Kidney (tissue), 14 donors: ENCODE measurements around the gene OR2H1. TPM values are rescaled to one million over a fixed set of nuclear protein-coding genes. Genes with fewer than 3 reads are reported as not detected.

ENCODE experiments used
- DNase-seq, 5 donors: peaks; one replicate each; pipeline ENCODE4 v3.0.0-alpha.2; 2013 to 2020
- FAIRE-seq: peaks from 2 replicates; lab custom pipeline; 2012; peaks lifted over from hg19 to GRCh38; lab: Jason Lieb, UNC
- H3K27ac ChIP-seq, 2 donors: one replicate each; pipeline ENCODE4 v1.7.0; 2013; ENCODE audit warnings: low read depth in 2 of 2, low read length in 2 of 2, inconsistent platforms in 1 of 2
- H3K27me3 ChIP-seq: one replicate; pipeline ENCODE4 v1.7.1; 2013; ENCODE audit warnings: low read length, inconsistent platforms; ENCODE audit not compliant: control insufficient read depth, insufficient read depth
- H3K36me3 ChIP-seq, 3 donors: one replicate each; pipeline versions ENCODE4 v1.7.0 to v1.7.1; 2013; ENCODE audit warnings: low read length in 3 of 3, control low read depth in 1 of 3, inconsistent platforms in 1 of 3; ENCODE audit not compliant: insufficient read depth in 3 of 3, control insufficient read depth in 2 of 3
- H3K4me1 ChIP-seq, 3 donors: one replicate each; pipeline versions ENCODE4 v1.7.0 to v1.7.1; 2013; ENCODE audit warnings: low read length in 3 of 3, inconsistent platforms in 1 of 3, low read depth in 1 of 3; ENCODE audit not compliant: control insufficient read depth in 2 of 3, insufficient read depth in 2 of 3
- H3K4me3 ChIP-seq, 3 donors: one replicate each; pipeline versions ENCODE4 v1.7.0 to v1.8.1; 2013; ENCODE audit warnings: low read length in 3 of 3, control low read depth in 1 of 3, inconsistent platforms in 1 of 3
- H3K9ac ChIP-seq, 3 donors: one replicate each; pipeline versions ENCODE4 v1.7.0 to v1.7.1; 2013; ENCODE audit warnings: low read length in 3 of 3, control low read depth in 1 of 3, inconsistent platforms in 1 of 3
- H3K9me3 ChIP-seq, 3 donors: one replicate each; pipeline versions ENCODE4 v1.7.0 to v1.7.1; 2013; ENCODE audit warnings: low read length in 3 of 3, control low read depth in 1 of 3, inconsistent platforms in 1 of 3; ENCODE audit not compliant: control insufficient read depth in 2 of 3, insufficient read depth in 1 of 3
- CTCF ChIP-seq: IDR thresholded peaks from 3 replicates; pipeline ENCODE4 v1.5.1; 2012; ENCODE audit warnings: mild to moderate bottlenecking, moderate library complexity, borderline replicate concordance; ENCODE audit not compliant: insufficient read depth; ENCODE audit errors: extremely low read depth
- intact Hi-C: fragments of 100-400 bp; cut with DNase I; formaldehyde crosslinking; loops from one replicate; pipeline ENCODE4 v1.11.1; 2022
- polyA plus RNA-seq: library from polyadenylated mRNA; stranded (reverse); fragments of 350-450 nt; fragmentation: Illumina TruSeq; extraction: RNeasy Lipid Tissue Mini Kit (QIAGEN cat#74804); gene quantifications from one replicate; pipeline ENCODE4 v1.2.3, GENCODE V29; 2014; ENCODE audit warnings: low read depth, low replicate concordance; ENCODE audit not compliant: insufficient read depth
- total RNA-seq: library from RNA; stranded (reverse); fragmentation: NEBNext Ultra II Directional; extraction: Animal tissue kit (Norgen Biotek cat#: 25700); gene quantifications from one replicate; pipeline ENCODE4 v1.2.1, GENCODE V29; 2021
- donor health status: control.
- donor health status: control.
- donor health status: control.
- donor health status: control.
- donor health status: control.
- donor health status: DM: yes; HTN: yes; CAD: no.
- donor health status: Normal renal cell carcinoma (clear cell type).

OR2H1 gene
- total and polyA plus RNA-seq, 2 donors from 2014 or later, result not detected

GRCh38 chr6:29495571-29495970 is 38.6 kb downstream of the OR2H1 start:
- Histone ChIP-seq H3K27ac (no peak overlapping the region), H3K4me1 (no peaks in the 10 kb centered on the region), H3K36me3 (no peaks in the 10 kb centered on the region), H3K27me3 (no peaks in the 10 kb centered on the region), H3K4me3 (no peak overlapping the region), H3K9me3 (no peaks in the 10 kb centered on the region), H3K9ac (no peak overlapping the region)
- FAIRE-seq (no peak), DNase-seq (no peak)
- intact Hi-C loops, result no loop called here
- TF ChIP-seq CTCF, result no peak

DNA sequence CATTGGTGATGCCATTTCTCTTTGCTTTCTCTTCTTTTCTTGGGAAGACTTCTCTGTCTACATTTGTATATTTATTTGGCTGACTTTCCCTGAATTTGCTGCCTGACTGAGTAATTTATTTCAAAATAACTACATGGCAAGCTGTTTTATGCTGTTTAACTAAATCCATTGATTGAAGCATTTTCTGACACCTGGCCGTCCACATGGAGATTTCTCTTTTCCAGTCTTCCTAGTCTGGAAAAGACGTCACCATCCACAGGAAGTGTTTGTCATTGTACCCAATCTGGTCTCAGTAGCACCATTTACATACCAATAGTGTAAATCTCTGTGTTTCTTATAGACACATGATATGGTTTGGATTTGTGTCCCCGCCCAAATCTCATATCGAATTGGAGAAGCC is 40.0 kb downstream of the OR2H1 start:
- no peak for TF ChIP-seq CTCF
- no peak for FAIRE-seq
- intact Hi-C loops, result no loop called here

GRCh38 chr6:29499704-29500103 is 42.7 kb downstream of the OR2H1 start:
- H3K9ac ChIP-seq, result no peak overlapping the region
- no peaks in the 10 kb centered on the region for H3K9me3 ChIP-seq
- no peaks in the 10 kb centered on the region for H3K36me3 ChIP-seq
- FAIRE-seq (no peak), DNase-seq (no peak)
- no peak overlapping the region for H3K27ac ChIP-seq
- no peak for TF ChIP-seq CTCF
- intact Hi-C loops, result no loop called here
- no peaks in the 10 kb centered on the region for H3K4me1 ChIP-seq
- no peaks in the 10 kb centered on the region for H3K27me3 ChIP-seq
- no peak overlapping the region for H3K4me3 ChIP-seq

More for the DNA sequence above, 40.0 kb downstream of the OR2H1 start:
- Histone ChIP-seq H3K27ac (no peak overlapping the region), H3K4me1 (no peaks in the 10 kb centered on the region), H3K4me3 (no peak overlapping the region), H3K36me3 (no peaks in the 10 kb centered on the region), H3K27me3 (no peaks in the 10 kb centered on the region), H3K9ac (no peak overlapping the region), H3K9me3 (no peaks in the 10 kb centered on the region)
- no peak for DNase-seq

GRCh38 chr6:29500594-29500993 is 43.6 kb downstream of the OR2H1 start:
- intact Hi-C loops, result no loop called here
- no peak for TF ChIP-seq CTCF
- H3K27me3 ChIP-seq, result no peaks in the 10 kb centered on the region
- DNase-seq (no peak), FAIRE-seq (no peak)
- no peak overlapping the region for H3K27ac ChIP-seq
- no peaks in the 10 kb centered on the region for H3K36me3 ChIP-seq
- no peaks in the 10 kb centered on the region for H3K4me1 ChIP-seq
- no peak overlapping the region for H3K4me3 ChIP-seq
- H3K9ac ChIP-seq, result no peak overlapping the region
- no peaks in the 10 kb centered on the region for H3K9me3 ChIP-seq
